HUES64 (cell line): ENCODE data around the gene IHH.

Source experiments
- H3K27ac ChIP-seq: 2 replicates; pipeline ENCODE4 v1.7.0; 2013; ENCODE audit warnings: low read depth, low read length, inconsistent platforms
- H3K27me3 ChIP-seq: 2 replicates; pipeline ENCODE4 v1.6.1; 2013; ENCODE audit warnings: mild to moderate bottlenecking, low read length; ENCODE audit not compliant: insufficient read depth
- H3K36me3 ChIP-seq: 2 replicates; pipeline ENCODE4 v1.6.1; 2013; ENCODE audit warnings: mild to moderate bottlenecking, low read length; ENCODE audit not compliant: insufficient read depth
- H3K4me1 ChIP-seq: 2 replicates; pipeline ENCODE4 v1.6.1; 2013; ENCODE audit warnings: mild to moderate bottlenecking, low read length, moderate library complexity; ENCODE audit not compliant: insufficient read depth
- H3K4me3 ChIP-seq: 2 replicates; pipeline ENCODE4 v1.5.1; 2013; ENCODE audit warnings: mild to moderate bottlenecking, low read length, moderate library complexity
- H3K9ac ChIP-seq: 2 replicates; pipeline ENCODE4 v1.6.1; 2013; ENCODE audit warnings: mild to moderate bottlenecking, low read depth, low read length
- H3K9me3 ChIP-seq: 2 replicates; pipeline ENCODE4 v1.6.1; 2013; ENCODE audit warnings: low read depth, low read length; ENCODE audit not compliant: insufficient read depth
- WGBS: fragments of 150-250, 120-280 bp; methylation state at CpG from one replicate; pipeline ENCODE4 v1.1.7; 2013; ENCODE audit warnings: missing lambda C conversion rate; 5-methylcytosine and 5-hydroxymethylcytosine counted together

IHH gene

GRCh38 chr2:219035942-219036341 lies 24.8 kb downstream of the IHH start:
- Histone ChIP-seq H3K4me3 (no peak overlapping the region), H3K27me3 (peaks cover 22% of the 10 kb centered on the region), H3K9me3 (no peaks in the 10 kb centered on the region), H3K9ac (no peak overlapping the region), H3K36me3 (no peaks in the 10 kb centered on the region), H3K27ac (no peak overlapping the region), H3K4me1 (no peaks in the 10 kb centered on the region)
- WGBS: 71% methylated on average over 1 of the region's 2 CpGs

- Histone ChIP-seq H3K4me3 (no peak overlapping the region), H3K27me3 (peaks cover 22% of the 10 kb centered on the region), H3K9ac (no peak overlapping the region), H3K9me3 (no peaks in the 10 kb centered on the region), H3K27ac (no peak overlapping the region), H3K4me1 (no peaks in the 10 kb centered on the region), H3K36me3 (no peaks in the 10 kb centered on the region)
- WGBS: 62% methylated on average over 6 of the region's 6 CpGs
Observed at GRCh38 chr2:219034823-219035222, 25.9 kb downstream of the IHH start.

- Histone ChIP-seq H3K27ac (no peak overlapping the region), H3K9ac (no peak overlapping the region), H3K4me3 (no peak overlapping the region), H3K36me3 (no peaks in the 10 kb centered on the region), H3K27me3 (peaks cover 6% of the 10 kb centered on the region; the same call in 1 of the 2 replicates), H3K4me1 (no peaks in the 10 kb centered on the region), H3K9me3 (no peaks in the 10 kb centered on the region)
- 92% methylated on average over 22 of the region's 23 CpGs for WGBS
Observed at GRCh38 chr2:219032051-219032745, 28.5 kb downstream of the IHH start.

GRCh38 chr2:219031005-219031738 lies 29.5 kb downstream of the IHH start:
- H3K4me1 ChIP-seq: no peaks in the 10 kb centered on the region
- H3K9ac ChIP-seq: no peak overlapping the region
- H3K27me3 ChIP-seq: peaks cover 10% of the 10 kb centered on the region; the same call in 1 of the 2 replicates
- 91% methylated on average over 21 of the region's 21 CpGs for WGBS
- H3K9me3 ChIP-seq: no peaks in the 10 kb centered on the region
- H3K4me3 ChIP-seq: no peak overlapping the region
- H3K36me3 ChIP-seq: no peaks in the 10 kb centered on the region
- no peak overlapping the region for H3K27ac ChIP-seq

- WGBS: 87% methylated on average over 16 of the region's 16 CpGs
- no peak overlapping the region for H3K27ac ChIP-seq
Observed at GRCh38 chr2:219030177-219030940, 30.4 kb downstream of the IHH start.

GRCh38 chr2:219029829-219030165 lies 30.9 kb downstream of the IHH start:
- Histone ChIP-seq H3K4me1 (no peaks in the 10 kb centered on the region), H3K36me3 (no peaks in the 10 kb centered on the region), H3K9ac (no peak overlapping the region), H3K4me3 (no peak overlapping the region), H3K27me3 (peaks cover 8% of the 10 kb centered on the region; the same call in 1 of the 2 replicates), H3K9me3 (no peaks in the 10 kb centered on the region), H3K27ac (no peak overlapping the region)
- 54% methylated on average over 9 of the region's 9 CpGs for WGBS

More at GRCh38 chr2:219030177-219030940, 30.4 kb downstream of the IHH start:
- peaks cover 10% of the 10 kb centered on the region; the same call in 1 of the 2 replicates for H3K27me3 ChIP-seq
- H3K4me3 ChIP-seq: no peak overlapping the region
- H3K4me1 ChIP-seq: no peaks in the 10 kb centered on the region
- no peaks in the 10 kb centered on the region for H3K36me3 ChIP-seq
- no peak overlapping the region for H3K9ac ChIP-seq
- H3K9me3 ChIP-seq: no peaks in the 10 kb centered on the region

GRCh38 chr2:219028996-219029828 lies 31.5 kb downstream of the IHH start:
- no peak overlapping the region for H3K4me3 ChIP-seq
- H3K36me3 ChIP-seq: no peaks in the 10 kb centered on the region
- H3K27me3 ChIP-seq: peaks cover 3% of the 10 kb centered on the region; the same call in 1 of the 2 replicates
- H3K4me1 ChIP-seq: no peaks in the 10 kb centered on the region
- H3K9ac ChIP-seq: no peak overlapping the region
- WGBS: 77% methylated on average over 13 of the region's 13 CpGs
- H3K9me3 ChIP-seq: no peaks in the 10 kb centered on the region
- no peak overlapping the region for H3K27ac ChIP-seq

- H3K9me3 ChIP-seq: no peaks in the 10 kb centered on the region
- H3K4me3 ChIP-seq: no peak overlapping the region
- H3K4me1 ChIP-seq: no peaks in the 10 kb centered on the region
- 81% methylated on average over 5 of the region's 5 CpGs for WGBS
- no peak overlapping the region for H3K27ac ChIP-seq
- H3K9ac ChIP-seq: no peak overlapping the region
- no peaks in the 10 kb centered on the region for H3K36me3 ChIP-seq
- peaks cover 3% of the 10 kb centered on the region; the same call in 1 of the 2 replicates for H3K27me3 ChIP-seq
Observed at GRCh38 chr2:219028141-219028540, 32.6 kb downstream of the IHH start.

GRCh38 chr2:219027511-219028055 lies 33.1 kb downstream of the IHH start:
- no peaks in the 10 kb centered on the region for H3K4me1 ChIP-seq
- H3K27ac ChIP-seq: no peak overlapping the region
- H3K36me3 ChIP-seq: no peaks in the 10 kb centered on the region
- no peak overlapping the region for H3K4me3 ChIP-seq
- WGBS: 90% methylated on average over 22 of the region's 22 CpGs
- H3K9ac ChIP-seq: no peak overlapping the region
- H3K9me3 ChIP-seq: no peaks in the 10 kb centered on the region
- H3K27me3 ChIP-seq: peaks cover 3% of the 10 kb centered on the region; the same call in 1 of the 2 replicates

- H3K9me3 ChIP-seq: no peaks in the 10 kb centered on the region
- no peak overlapping the region for H3K4me3 ChIP-seq
- H3K27ac ChIP-seq: no peak overlapping the region
- H3K36me3 ChIP-seq: no peaks in the 10 kb centered on the region
- H3K9ac ChIP-seq: no peak overlapping the region
- H3K4me1 ChIP-seq: no peaks in the 10 kb centered on the region
- 75% methylated on average over 7 of the region's 7 CpGs for WGBS
- peaks cover 3% of the 10 kb centered on the region; the same call in 1 of the 2 replicates for H3K27me3 ChIP-seq
Observed at GRCh38 chr2:219026946-219027345, 33.8 kb downstream of the IHH start.
